Smooth muscle cell (in vitro differentiated cells): ENCODE results near the gene ZNF689. TPM values are rescaled to one million over a fixed set of nuclear protein-coding genes. Genes with fewer than 3 reads are reported as not detected.

Experiments
- DNase-seq: peaks from one replicate; lab custom pipeline; 2025; ENCODE audit not compliant: unreplicated experiment; lab: John Stamatoyannopoulos, UW
- H2AFZ ChIP-seq: fragments of 200-600 bp; sonication (generic); 2 replicates; pipeline ENCODE4 v1.6.0; 2016; ENCODE audit warnings: antibody characterized with exemption, low read depth, mild to moderate bottlenecking
- H3F3A ChIP-seq: fragments of 200-600 bp; sonication (generic); 2 replicates; pipeline ENCODE4 v1.6.0; 2017; ENCODE audit warnings: antibody characterized with exemption, low read depth
- H3K27ac ChIP-seq: fragments of 200-600 bp; sonication (generic); 2 replicates; pipeline ENCODE4 v1.5.1; 2016; ENCODE audit warnings: low read depth, mild to moderate bottlenecking
- H3K27me3 ChIP-seq: fragments of 200-600 bp; sonication (generic); 2 replicates; pipeline ENCODE4 v1.6.1; 2016; ENCODE audit warnings: low read depth, mild to moderate bottlenecking
- H3K36me3 ChIP-seq: fragments of 200-600 bp; sonication (generic); 2 replicates; pipeline ENCODE4 v1.5.1; 2016; ENCODE audit warnings: low read depth
- H3K4me1 ChIP-seq: fragments of 200-600 bp; sonication (generic); 2 replicates; pipeline ENCODE4 v1.5.1; 2016; ENCODE audit warnings: low read depth
- H3K4me2 ChIP-seq: fragments of 200-600 bp; sonication (generic); 2 replicates; pipeline ENCODE4 v1.6.0; 2016; ENCODE audit warnings: mild to moderate bottlenecking
- H3K4me3 ChIP-seq: fragments of 200-600 bp; sonication (generic); 2 replicates; pipeline ENCODE4 v1.5.1; 2016; ENCODE audit warnings: mild to moderate bottlenecking
- H3K79me2 ChIP-seq: fragments of 200-600 bp; sonication (generic); 2 replicates; pipeline ENCODE4 v1.6.0; 2016; ENCODE audit warnings: low read depth, mild to moderate bottlenecking
- H3K9ac ChIP-seq: fragments of 200-600 bp; sonication (generic); 2 replicates; pipeline ENCODE4 v1.6.0; 2016; ENCODE audit warnings: low read depth
- H3K9me3 ChIP-seq: fragments of 200-600 bp; sonication (generic); replicated peaks from 2 replicates; pipeline ENCODE4 v1.5.1; 2016; ENCODE audit warnings: low read depth
- H4K20me1 ChIP-seq: fragments of 200-600 bp; sonication (generic); 2 replicates; pipeline ENCODE4 v1.6.0; 2016; ENCODE audit warnings: low read depth
- WGBS: methylation state at CpG from one replicate; pipeline ENCODE4 v1.1.7; 2016; ENCODE audit warnings: low lambda C conversion rate; 5-methylcytosine and 5-hydroxymethylcytosine counted together
- polyA plus RNA-seq: library from polyadenylated mRNA; unstranded; fragments of >200 nt; fragmentation: Nextera tagmentation; extraction: Ambion mirVana; gene quantifications from 2 replicates; pipeline ENCODE4 v1.2.1, GENCODE V29; 2016
- total RNA-seq: library from RNA; depleted of rRNA; stranded (reverse); fragments of >200 nt; gene quantifications from 2 replicates; pipeline ENCODE4 v1.2.3, GENCODE V29; 2014
- TF ChIP-seq, protein P1 (sequence below): fragments of 200-600 bp; sonication (generic); IDR thresholded peaks from 2 replicates; pipeline ENCODE4 v1.5.1; 2017; ENCODE audit warnings: borderline replicate concordance, mild to moderate bottlenecking, antibody characterized with exemption; ENCODE audit not compliant: insufficient read depth, poor library complexity, severe bottlenecking

The ZNF689 gene
- total and polyA plus RNA-seq, 2 experiments from 2014 or later = 8.2 to 10.0 TPM

DNA sequence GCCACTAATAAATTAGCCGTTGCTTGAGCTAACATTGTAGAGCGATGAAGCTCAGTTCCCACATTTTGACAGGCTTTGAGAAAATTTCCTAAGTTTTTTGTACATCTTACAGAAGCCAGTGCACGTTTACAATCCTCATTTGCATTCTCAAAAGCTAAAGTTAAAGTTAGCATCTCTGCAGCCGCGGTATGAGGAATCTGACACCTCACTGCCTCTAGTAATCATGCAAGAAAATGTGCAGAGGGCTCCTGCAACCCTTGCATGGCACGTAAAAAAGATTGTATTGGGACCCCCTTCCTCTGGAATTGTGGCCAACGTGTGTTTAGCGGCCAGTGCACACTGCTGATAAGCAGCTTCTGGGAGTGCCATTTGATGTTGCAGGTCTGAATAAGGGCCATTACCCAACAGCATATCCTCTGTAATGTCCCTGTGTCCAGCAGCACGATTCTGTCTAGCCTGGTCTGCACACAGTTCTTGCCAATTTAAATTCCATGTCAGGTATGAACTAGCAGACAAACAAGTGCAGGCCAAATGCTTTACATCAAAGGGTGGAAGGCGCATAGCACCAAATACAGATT, 12.4 kb upstream of the ZNF689 start:
- no peaks in the 10 kb centered on the region for H3K4me1 ChIP-seq
- no peak overlapping the region for H2AFZ ChIP-seq
- WGBS = 75% methylated on average over 10 of the region's 10 CpGs
- no peaks in the 10 kb centered on the region for H4K20me1 ChIP-seq
- H3K79me2 ChIP-seq = no peaks in the 10 kb centered on the region
- H3K36me3 ChIP-seq = no peaks in the 10 kb centered on the region
- no peaks in the 10 kb centered on the region for H3F3A ChIP-seq
- no peak overlapping the region for H3K9ac ChIP-seq
- H3K27ac ChIP-seq = no peak overlapping the region
- no peak for DNase-seq
- TF ChIP-seq, protein P1, sequence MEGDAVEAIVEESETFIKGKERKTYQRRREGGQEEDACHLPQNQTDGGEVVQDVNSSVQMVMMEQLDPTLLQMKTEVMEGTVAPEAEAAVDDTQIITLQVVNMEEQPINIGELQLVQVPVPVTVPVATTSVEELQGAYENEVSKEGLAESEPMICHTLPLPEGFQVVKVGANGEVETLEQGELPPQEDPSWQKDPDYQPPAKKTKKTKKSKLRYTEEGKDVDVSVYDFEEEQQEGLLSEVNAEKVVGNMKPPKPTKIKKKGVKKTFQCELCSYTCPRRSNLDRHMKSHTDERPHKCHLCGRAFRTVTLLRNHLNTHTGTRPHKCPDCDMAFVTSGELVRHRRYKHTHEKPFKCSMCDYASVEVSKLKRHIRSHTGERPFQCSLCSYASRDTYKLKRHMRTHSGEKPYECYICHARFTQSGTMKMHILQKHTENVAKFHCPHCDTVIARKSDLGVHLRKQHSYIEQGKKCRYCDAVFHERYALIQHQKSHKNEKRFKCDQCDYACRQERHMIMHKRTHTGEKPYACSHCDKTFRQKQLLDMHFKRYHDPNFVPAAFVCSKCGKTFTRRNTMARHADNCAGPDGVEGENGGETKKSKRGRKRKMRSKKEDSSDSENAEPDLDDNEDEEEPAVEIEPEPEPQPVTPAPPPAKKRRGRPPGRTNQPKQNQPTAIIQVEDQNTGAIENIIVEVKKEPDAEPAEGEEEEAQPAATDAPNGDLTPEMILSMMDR = no peak
- no peaks in the 10 kb centered on the region for H3K9me3 ChIP-seq
- no peaks in the 10 kb centered on the region for H3K27me3 ChIP-seq
- H3K4me2 ChIP-seq = no peak overlapping the region
- no peak overlapping the region for H3K4me3 ChIP-seq

DNA sequence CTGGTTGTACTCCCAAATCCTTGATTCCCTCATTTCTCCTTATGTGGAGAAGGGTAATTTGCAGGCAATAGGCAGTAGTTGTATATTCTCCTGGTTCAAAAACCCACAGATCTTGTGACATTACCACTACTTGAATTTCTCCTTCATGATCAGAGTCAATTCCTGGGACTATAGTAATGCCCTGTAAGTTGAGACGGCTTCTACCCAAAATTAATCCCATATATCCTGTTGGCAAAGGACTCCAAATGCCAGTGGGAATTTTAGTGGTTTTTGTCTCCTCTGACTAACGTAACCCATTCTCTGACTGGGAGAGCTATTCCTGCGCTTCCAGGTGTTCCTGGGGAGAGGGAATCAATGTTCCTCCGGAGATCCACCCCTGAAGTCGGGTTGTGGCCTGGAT, 11.6 kb upstream of the ZNF689 start:
- no peaks in the 10 kb centered on the region for H3K9me3 ChIP-seq
- H2AFZ ChIP-seq = no peak overlapping the region
- TF ChIP-seq, protein P1 = no peak
- no peaks in the 10 kb centered on the region for H4K20me1 ChIP-seq
- H3K4me1 ChIP-seq = no peaks in the 10 kb centered on the region
- no peaks in the 10 kb centered on the region for H3K27me3 ChIP-seq
- H3K36me3 ChIP-seq = no peaks in the 10 kb centered on the region
- WGBS = 67% methylated on average over 5 of the region's 5 CpGs
- H3K79me2 ChIP-seq = no peaks in the 10 kb centered on the region
- H3F3A ChIP-seq = no peaks in the 10 kb centered on the region
- H3K9ac ChIP-seq = no peak overlapping the region
- no peak overlapping the region for H3K27ac ChIP-seq
- H3K4me2 ChIP-seq = no peak overlapping the region
- DNase-seq = no peak
- no peak overlapping the region for H3K4me3 ChIP-seq

DNA sequence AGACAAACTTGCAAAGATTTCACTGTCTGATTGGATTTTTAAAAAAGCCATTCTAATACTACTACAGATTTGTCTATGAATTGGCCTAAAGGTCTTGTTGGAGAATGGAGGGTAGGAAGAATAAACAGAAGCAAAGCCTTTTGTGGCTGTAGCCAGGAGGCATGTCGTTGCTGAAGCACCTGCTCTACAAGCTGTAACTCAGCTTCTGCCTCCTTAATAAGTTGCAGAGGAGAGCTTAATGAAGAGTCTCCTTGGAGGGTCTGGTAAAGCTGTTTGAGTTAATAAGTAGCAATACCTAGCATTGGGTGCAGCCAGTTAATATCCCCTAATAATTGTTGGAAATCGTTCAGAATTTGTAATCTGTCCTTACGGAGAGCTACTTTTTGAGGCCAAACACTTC, 10.0 kb upstream of the ZNF689 start:
- H2AFZ ChIP-seq = no peak overlapping the region
- no peaks in the 10 kb centered on the region for H3F3A ChIP-seq
- 81% methylated on average over 3 of the region's 3 CpGs for WGBS
- no peak overlapping the region for H3K4me2 ChIP-seq
- H3K4me3 ChIP-seq = no peak overlapping the region
- no peaks in the 10 kb centered on the region for H3K79me2 ChIP-seq
- TF ChIP-seq, protein P1 = no peak
- no peaks in the 10 kb centered on the region for H3K4me1 ChIP-seq
- no peak overlapping the region for H3K9ac ChIP-seq
- H3K27ac ChIP-seq = no peak overlapping the region
- no peaks in the 10 kb centered on the region for H4K20me1 ChIP-seq
- no peaks in the 10 kb centered on the region for H3K36me3 ChIP-seq
- DNase-seq = no peak
- H3K27me3 ChIP-seq = no peaks in the 10 kb centered on the region
- no peaks in the 10 kb centered on the region for H3K9me3 ChIP-seq

DNA sequence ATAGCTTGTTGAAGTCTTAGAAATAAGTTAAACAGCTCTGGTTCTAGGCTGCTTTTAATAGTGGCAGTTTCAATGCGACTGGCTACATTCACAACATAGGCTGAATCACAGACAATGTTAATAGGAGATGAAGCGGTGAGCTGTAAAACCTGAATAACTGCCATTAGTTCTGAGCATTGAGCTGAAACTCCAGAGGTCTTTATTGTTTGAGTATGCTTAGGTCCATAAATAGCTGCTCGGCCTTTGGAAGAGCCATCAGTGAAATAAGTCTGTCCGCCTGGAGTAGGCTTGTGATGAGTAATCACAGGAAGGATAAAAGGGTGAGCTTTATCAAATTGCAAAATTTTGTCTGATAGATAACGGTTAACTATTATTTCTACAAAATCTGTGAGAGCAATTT, 9.4 kb upstream of the ZNF689 start:
- H3K4me3 ChIP-seq = no peak overlapping the region
- H3F3A ChIP-seq = no peaks in the 10 kb centered on the region
- 75% methylated on average over 5 of the region's 5 CpGs for WGBS
- H3K27ac ChIP-seq = no peak overlapping the region
- H4K20me1 ChIP-seq = no peaks in the 10 kb centered on the region
- no peak overlapping the region for H3K4me2 ChIP-seq
- TF ChIP-seq, protein P1 = no peak
- no peak for DNase-seq
- no peak overlapping the region for H3K9ac ChIP-seq
- H2AFZ ChIP-seq = no peak overlapping the region
- no peaks in the 10 kb centered on the region for H3K27me3 ChIP-seq
- no peaks in the 10 kb centered on the region for H3K36me3 ChIP-seq
- no peaks in the 10 kb centered on the region for H3K79me2 ChIP-seq
- no peaks in the 10 kb centered on the region for H3K4me1 ChIP-seq
- no peaks in the 10 kb centered on the region for H3K9me3 ChIP-seq
